Caco-2 (cell line): ENCODE results near the gene ZNF775. TPM values are rescaled to one million over a fixed set of nuclear protein-coding genes. Genes with fewer than 3 reads are reported as not detected.

Experiments
- BruUV-seq: library from RNA; stranded (reverse); fragments of 400-500 nt; replicated peaks from 2 replicates; lab custom pipeline; 2021; lab: Mats Ljungman, UMichigan
- CTCF ChIA-PET: fragments of 300-600 bp; sonication (Branson Sonifier 250); formaldehyde crosslinking; loops from one replicate; lab custom pipeline; 2022; ENCODE audit warnings: antibody characterized with exemption; lab: Charles Lee
- POLR2A ChIA-PET: fragments of 300-600 bp; sonication (Branson Sonifier 250); formaldehyde crosslinking; loops from one replicate; lab custom pipeline; 2022; ENCODE audit warnings: antibody characterized with exemption; lab: Charles Lee
- DNase-seq, 2 experiments: peaks; one replicate each; pipeline versions ENCODE4 v3.0.0 to v3.0.0-alpha.2; 2020 to 2022
- H3K27me3 ChIP-seq: replicated peaks from 2 replicates; pipeline ENCODE4 v1.6.0; 2011; ENCODE audit warnings: low read length; ENCODE audit not compliant: control insufficient read depth, insufficient read depth
- H3K36me3 ChIP-seq: 2 replicates; pipeline ENCODE4 v1.5.1; 2011; ENCODE audit warnings: low read length; ENCODE audit not compliant: control insufficient read depth, insufficient read depth
- H3K4me1 ChIP-seq: fragments of 250-450 bp; sonication (Bioruptor Pico); 2 replicates; pipeline ENCODE4 v1.5.1; 2020; ENCODE audit warnings: mild to moderate bottlenecking
- H3K4me3 ChIP-seq: 2 replicates; pipeline ENCODE4 v1.5.1; 2011; ENCODE audit warnings: low read depth, mild to moderate bottlenecking, control low read depth, low read length
- H3K9me3 ChIP-seq: fragments of 250-450 bp; sonication (Bioruptor Pico); 2 replicates; pipeline ENCODE4 v1.5.1; 2020; ENCODE audit warnings: mild to moderate bottlenecking, moderate library complexity
- H3K27ac Mint-ChIP-seq: one replicate; pipeline ENCODE4 v1.8.0; 2022; ENCODE audit warnings: mixed read lengths; ENCODE audit not compliant: unreplicated experiment
- H3K27me3 Mint-ChIP-seq: one replicate; pipeline ENCODE4 v1.8.0; 2022; ENCODE audit warnings: mixed read lengths; ENCODE audit not compliant: insufficient read depth, unreplicated experiment
- H3K36me3 Mint-ChIP-seq: one replicate; pipeline ENCODE4 v1.8.0; 2022; ENCODE audit warnings: mild to moderate bottlenecking, mixed read lengths; ENCODE audit not compliant: insufficient read depth, unreplicated experiment
- H3K4me1 Mint-ChIP-seq: one replicate; pipeline ENCODE4 v1.8.0; 2022; ENCODE audit warnings: low read depth, mixed read lengths; ENCODE audit not compliant: unreplicated experiment
- H3K4me3 Mint-ChIP-seq: one replicate; pipeline ENCODE4 v1.8.0; 2022; ENCODE audit warnings: mild to moderate bottlenecking, moderate library complexity, mixed read lengths; ENCODE audit not compliant: unreplicated experiment
- H3K9me3 Mint-ChIP-seq: one replicate; pipeline ENCODE4 v1.8.0; 2022; ENCODE audit warnings: mixed read lengths; ENCODE audit not compliant: unreplicated experiment
- intact Hi-C: fragments of 100-400 bp; cut with micrococcal nuclease; formaldehyde crosslinking; loops from one replicate; pipeline ENCODE4 v1.10.0; 2022; ENCODE audit not compliant: unreplicated experiment
- total RNA-seq: library from RNA; stranded (reverse); gene quantifications from 2 replicates; pipeline ENCODE4 v1.2.3, GENCODE V29; 2022
- TF ChIP-seq, protein P1 (sequence below), 2 experiments: fragments of 200-600 bp in 1 of 2; IDR thresholded peaks; 1 replicate in 1 of 2; 2 replicates in 1 of 2; pipeline versions ENCODE4 v1.5.1 to v1.8.0; 2011 to 2022; ENCODE audit warnings: antibody characterized with exemption in 1 of 2, control low read depth in 1 of 2, inconsistent platforms in 1 of 2, low read depth in 1 of 2, low read length in 1 of 2, mild to moderate bottlenecking in 1 of 2, moderate library complexity in 1 of 2; ENCODE audit not compliant: insufficient read depth in 1 of 2, severe bottlenecking in 1 of 2, unreplicated experiment in 1 of 2

The ZNF775 gene
- total RNA-seq, 1 experiment from 2014 or later = 4.0 TPM

DNA sequence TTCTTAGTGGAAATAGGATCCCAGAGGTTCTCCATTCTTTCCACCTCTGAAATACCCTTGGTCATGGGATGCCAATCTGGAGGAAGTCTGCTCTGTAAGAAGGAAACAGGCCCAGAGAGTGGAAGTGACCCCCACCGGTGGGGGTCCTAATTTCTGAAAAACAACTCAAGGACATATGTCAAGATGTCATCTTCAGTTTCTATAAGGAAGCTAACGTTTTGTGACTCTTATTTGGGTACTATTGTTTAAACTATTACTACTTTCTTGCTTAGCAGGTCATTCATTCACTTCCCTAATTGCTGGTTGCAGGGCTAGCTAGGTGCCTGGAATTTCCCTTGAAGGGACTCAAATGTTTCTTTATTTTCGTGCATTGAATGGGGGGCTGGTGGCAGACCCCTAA, 1.9 kb upstream of the ZNF775 start:
- TF ChIP-seq, protein P1, sequence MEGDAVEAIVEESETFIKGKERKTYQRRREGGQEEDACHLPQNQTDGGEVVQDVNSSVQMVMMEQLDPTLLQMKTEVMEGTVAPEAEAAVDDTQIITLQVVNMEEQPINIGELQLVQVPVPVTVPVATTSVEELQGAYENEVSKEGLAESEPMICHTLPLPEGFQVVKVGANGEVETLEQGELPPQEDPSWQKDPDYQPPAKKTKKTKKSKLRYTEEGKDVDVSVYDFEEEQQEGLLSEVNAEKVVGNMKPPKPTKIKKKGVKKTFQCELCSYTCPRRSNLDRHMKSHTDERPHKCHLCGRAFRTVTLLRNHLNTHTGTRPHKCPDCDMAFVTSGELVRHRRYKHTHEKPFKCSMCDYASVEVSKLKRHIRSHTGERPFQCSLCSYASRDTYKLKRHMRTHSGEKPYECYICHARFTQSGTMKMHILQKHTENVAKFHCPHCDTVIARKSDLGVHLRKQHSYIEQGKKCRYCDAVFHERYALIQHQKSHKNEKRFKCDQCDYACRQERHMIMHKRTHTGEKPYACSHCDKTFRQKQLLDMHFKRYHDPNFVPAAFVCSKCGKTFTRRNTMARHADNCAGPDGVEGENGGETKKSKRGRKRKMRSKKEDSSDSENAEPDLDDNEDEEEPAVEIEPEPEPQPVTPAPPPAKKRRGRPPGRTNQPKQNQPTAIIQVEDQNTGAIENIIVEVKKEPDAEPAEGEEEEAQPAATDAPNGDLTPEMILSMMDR (IDR thresholded peaks at IDR 0.05; ENCODE audit: insufficient read depth in 1 of 2, low read depth in 1 of 2, low read length in 1 of 2, severe bottlenecking in 1 of 2, unreplicated experiment in 1 of 2) = no peak
- intact Hi-C loops = no loop called here
- H3K36me3 ChIP-seq = peaks cover 3% of the 10 kb centered on the region; the same call in 1 of the 2 replicates
- ChIA-PET POLR2A (interaction anchor here (0.6 to 2.2 kb wide), 4 partner anchors 8 to 431 kb away, joined by 3 to 29 read pairs (median 4); partner anchors contain the start of gene REPIN1), CTCF (interaction anchor here (1.9 kb wide), 1 partner anchor 8 kb away, joined by 9 read pairs; the partner anchor contains the start of gene REPIN1)
- Mint-ChIP-seq H3K4me1 (peaks cover 39% of the 10 kb centered on the region), H3K4me3 (peak overlapping the region; percentile 87), H3K9me3 (no peaks in the 10 kb centered on the region), H3K27ac (peak overlapping the region; percentile 89), H3K36me3 (peaks cover 53% of the 10 kb centered on the region), H3K27me3 (no peaks in the 10 kb centered on the region)
- no TSS peak for BruUV-seq
- no peak overlapping the region for H3K4me3 ChIP-seq
- no peaks in the 10 kb centered on the region for H3K9me3 ChIP-seq
- H3K4me1 ChIP-seq = peaks cover 40% of the 10 kb centered on the region
- DNase-seq = no peak
- H3K27me3 ChIP-seq = no peaks in the 10 kb centered on the region

DNA sequence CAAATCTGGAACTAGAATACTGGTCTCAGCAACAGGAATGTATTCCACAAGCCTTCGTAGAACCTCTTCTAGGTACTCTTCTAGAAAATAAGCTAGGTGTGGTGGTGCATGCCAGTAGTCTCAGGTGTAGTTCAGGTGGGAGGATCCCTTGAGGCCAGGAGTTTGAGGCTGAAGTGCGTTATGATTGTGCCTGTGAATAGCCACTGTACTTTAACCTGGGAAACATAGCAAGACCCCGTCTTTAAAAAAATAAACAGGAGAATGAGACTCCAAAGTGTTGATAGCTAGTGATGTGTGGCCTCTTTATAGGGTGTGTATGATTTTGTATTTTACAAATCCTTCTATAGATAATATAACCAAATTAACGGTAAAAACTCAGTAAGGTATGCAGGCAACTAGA, 1.5 kb upstream of the ZNF775 start:
- peaks cover 2% of the 10 kb centered on the region; the same call in 1 of the 2 replicates for H3K36me3 ChIP-seq
- H3K27me3 ChIP-seq = no peaks in the 10 kb centered on the region
- Mint-ChIP-seq H3K36me3 (peaks cover 48% of the 10 kb centered on the region), H3K27me3 (no peaks in the 10 kb centered on the region), H3K27ac (peak overlapping the region; percentile 89), H3K4me3 (peak overlapping the region; percentile 87), H3K4me1 (peaks cover 43% of the 10 kb centered on the region), H3K9me3 (no peaks in the 10 kb centered on the region)
- intact Hi-C loops = loop anchor here (1.0 to 2.0 kb wide), 4 partner anchors 8 to 55 kb away; partner anchors contain the start of genes ACTR3C and LRRC61
- peaks cover 45% of the 10 kb centered on the region for H3K4me1 ChIP-seq
- peak; percentile 47 to 67 for DNase-seq
- ChIA-PET POLR2A (interaction anchor here (0.6 to 2.2 kb wide), 7 partner anchors 9 to 430 kb away, joined by 3 to 29 read pairs (median 4); partner anchors contain the start of genes ACTR3C, LRRC61 and REPIN1), CTCF (interaction anchor here (0.9 to 1.9 kb wide), 5 partner anchors 9 to 54 kb away, joined by 3 to 9 read pairs (median 4); partner anchors contain the start of genes ACTR3C and REPIN1)
- H3K4me3 ChIP-seq = no peak overlapping the region
- H3K9me3 ChIP-seq = no peaks in the 10 kb centered on the region
- TF ChIP-seq, protein P1 (IDR thresholded peaks at IDR 0.05; ENCODE audit: insufficient read depth in 1 of 2, low read depth in 1 of 2, low read length in 1 of 2, severe bottlenecking in 1 of 2, unreplicated experiment in 1 of 2) = no peak
- BruUV-seq = no TSS peak

DNA sequence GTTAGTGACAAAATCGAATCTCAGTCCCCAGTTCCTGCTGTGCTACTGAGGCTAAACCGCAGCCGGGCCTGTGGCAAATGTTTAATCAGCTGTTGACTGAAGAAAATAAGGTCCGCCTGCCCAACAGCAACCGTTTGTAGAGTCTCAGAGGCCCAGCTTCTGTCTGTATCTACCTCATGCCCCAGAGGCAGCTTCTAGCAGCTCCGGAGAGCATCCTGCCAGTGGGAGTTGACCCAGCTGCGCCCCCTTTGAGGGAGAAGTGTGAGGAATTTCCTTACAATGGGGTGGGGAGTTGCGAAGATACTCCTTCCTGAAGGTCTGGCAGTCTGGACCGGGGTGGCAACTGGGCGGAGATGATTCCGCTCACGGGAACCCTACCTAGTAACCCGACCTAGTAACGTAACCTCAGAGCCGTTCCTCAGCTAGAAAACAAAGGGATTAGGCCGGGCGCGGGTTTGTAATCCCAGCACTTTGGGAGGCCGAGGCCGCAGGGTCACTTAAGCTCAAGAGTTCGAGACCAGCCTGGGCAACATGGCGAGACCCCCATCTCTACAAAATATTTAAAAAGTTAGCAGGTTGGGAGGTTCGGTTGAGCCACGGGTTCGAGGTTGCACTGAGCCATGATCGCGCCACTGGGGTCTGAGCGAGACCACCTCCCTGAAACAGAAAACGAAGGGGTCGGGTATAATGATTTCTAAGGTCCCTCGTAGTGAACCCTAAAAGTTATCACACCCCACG, 846 bp upstream of the ZNF775 start:
- Mint-ChIP-seq H3K27ac (peak overlapping the region; percentile 89), H3K4me3 (peak overlapping the region; percentile 87), H3K4me1 (peaks cover 50% of the 10 kb centered on the region), H3K9me3 (no peaks in the 10 kb centered on the region), H3K27me3 (no peaks in the 10 kb centered on the region), H3K36me3 (peaks cover 42% of the 10 kb centered on the region)
- H3K27me3 ChIP-seq = no peaks in the 10 kb centered on the region
- H3K4me1 ChIP-seq = peaks cover 51% of the 10 kb centered on the region
- H3K9me3 ChIP-seq = no peaks in the 10 kb centered on the region
- H3K4me3 ChIP-seq = peak overlapping the region; percentile 95
- H3K36me3 ChIP-seq = no peaks in the 10 kb centered on the region
- POLR2A ChIA-PET = interaction anchor here (1.0 to 2.2 kb wide), 6 partner anchors 9 to 430 kb away, joined by 3 to 29 read pairs (median 4); partner anchors contain the start of genes ACTR3C, LRRC61 and REPIN1
- TF ChIP-seq, protein P1 (IDR thresholded peaks at IDR 0.05; ENCODE audit: insufficient read depth in 1 of 2, low read depth in 1 of 2, low read length in 1 of 2, severe bottlenecking in 1 of 2, unreplicated experiment in 1 of 2) = peak in 1 of 2 experiments; percentile 51
- peak; percentile 84 to 91 for DNase-seq
- BruUV-seq = TSS peak; percentile 91
- intact Hi-C loops = loop anchor here (1.0 to 2.0 kb wide), 4 partner anchors 9 to 55 kb away; partner anchors contain the start of genes ACTR3C and LRRC61
- CTCF ChIA-PET = interaction anchor here (0.5 to 1.9 kb wide), 8 partner anchors 9 to 54 kb away, joined by 3 to 9 read pairs (median 4); partner anchors contain the start of genes ACTR3C and REPIN1
